Measurements from ENCODE around the gene LRRTM2.

LRRTM2 gene

GRCh38 chr5:138878437-138879235, 3.5 kb upstream of the LRRTM2 start:
- no peak for DNase-seq (ENCODE audit: low read depth)

- no peak for DNase-seq (ENCODE audit: low read depth)
These were observed 1.7 kb upstream of the LRRTM2 start for GRCh38 chr5:138876811-138877210.

GRCh38 chr5:138875946-138876345, 811 bp upstream of the LRRTM2 start:
- no peak for DNase-seq (ENCODE audit: low read depth)

GRCh38 chr5:138875552-138875875, 379 bp upstream of the LRRTM2 start:
- DNase-seq (ENCODE audit: low read depth), result no peak

GRCh38 chr5:138874241-138874640, 894 bp downstream of the LRRTM2 start:
- no peak for DNase-seq (ENCODE audit: low read depth)

- no peak for DNase-seq (ENCODE audit: low read depth)
These were observed 1.5 kb downstream of the LRRTM2 start for GRCh38 chr5:138873466-138874221.

- no peak for DNase-seq (ENCODE audit: low read depth)
These were observed 2.2 kb downstream of the LRRTM2 start for GRCh38 chr5:138872841-138873465.

GRCh38 chr5:138870611-138871010, 4.5 kb downstream of the LRRTM2 start:
- DNase-seq (ENCODE audit: low read depth), result no peak

- DNase-seq (ENCODE audit: low read depth), result no peak
These were observed 5.2 kb downstream of the LRRTM2 start for GRCh38 chr5:138869763-138870500.

GRCh38 chr5:138869038-138869437, 6.1 kb downstream of the LRRTM2 start:
- no peak for DNase-seq (ENCODE audit: low read depth)

- no peak for DNase-seq (ENCODE audit: low read depth)
These were observed 8.1 kb downstream of the LRRTM2 start for GRCh38 chr5:138867011-138867410.

GRCh38 chr5:138853132-138853531, 22.0 kb downstream of the LRRTM2 start:
- DNase-seq (ENCODE audit: low read depth), result no peak

GRCh38 chr5:138850865-138851435, 24.2 kb downstream of the LRRTM2 start:
- no peak for DNase-seq (ENCODE audit: low read depth)

GRCh38 chr5:138849882-138850281, 25.3 kb downstream of the LRRTM2 start:
- DNase-seq (ENCODE audit: low read depth), result no peak

- DNase-seq (ENCODE audit: low read depth), result no peak
These were observed 25.7 kb downstream of the LRRTM2 start for GRCh38 chr5:138849439-138849838.

- DNase-seq (ENCODE audit: low read depth), result peak; percentile 51
These were observed 30.2 kb downstream of the LRRTM2 start for GRCh38 chr5:138844812-138845513.

- no peak for DNase-seq (ENCODE audit: low read depth)
These were observed 31.0 kb downstream of the LRRTM2 start for GRCh38 chr5:138844125-138844461.

GRCh38 chr5:138843316-138844124, 31.6 kb downstream of the LRRTM2 start:
- DNase-seq (ENCODE audit: low read depth), result no peak

GRCh38 chr5:138841531-138841930, 33.6 kb downstream of the LRRTM2 start:
- DNase-seq (ENCODE audit: low read depth), result no peak

GRCh38 chr5:138840103-138840502, 35.0 kb downstream of the LRRTM2 start:
- no peak for DNase-seq (ENCODE audit: low read depth)

- DNase-seq (ENCODE audit: low read depth), result no peak
These were observed 38.0 kb downstream of the LRRTM2 start for GRCh38 chr5:138837160-138837559.
